SK-MEL-5 (cell line): ENCODE data around the gene CAPZA2. TPM values are rescaled to one million over a fixed set of nuclear protein-coding genes. Genes with fewer than 3 reads are reported as not detected.

Experiments used
- DNase-seq: peaks from one replicate; pipeline ENCODE4 v3.0.0-alpha.2; 2016; ENCODE audit warnings: low read depth, low spot score
- in situ Hi-C: cut with HindIII; loops from 2 replicates; pipeline ENCODE4 v1.10.0; 2016; ENCODE audit warnings: low sequenced_read_pairs, high pct_unique_total_duplicates, low pct_unique_long_range_greater_than_20kb
- total RNA-seq: library from RNA; depleted of rRNA; stranded (reverse); fragments of >200 nt; shearing (Covaris generic); gene quantifications from 2 replicates; pipeline ENCODE4 v1.2.3, GENCODE V29; 2014

The CAPZA2 gene
- total RNA-seq, 1 experiment from 2014 or later: 252 TPM

DNA sequence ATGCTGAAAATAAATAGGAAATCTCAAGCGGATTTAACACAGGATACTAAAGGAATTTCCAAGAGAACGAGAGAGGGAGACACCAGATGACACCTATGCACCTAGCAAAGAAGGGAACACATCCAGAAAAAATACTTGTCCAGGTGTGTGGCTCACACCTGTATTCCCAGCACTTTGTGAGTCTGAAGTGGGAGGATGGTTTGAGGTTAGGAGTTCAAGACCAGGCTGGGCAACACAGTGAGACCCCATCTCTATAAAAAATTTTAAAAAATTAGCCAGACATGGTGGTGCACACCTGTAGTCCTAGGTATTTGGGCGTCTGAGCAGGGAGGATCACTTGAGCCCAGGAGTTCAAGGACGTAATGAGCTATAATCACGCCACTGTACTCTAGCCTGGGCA, 11.2 kb upstream of the CAPZA2 start:
- in situ Hi-C loops: no loop called here
- no peak for DNase-seq

DNA sequence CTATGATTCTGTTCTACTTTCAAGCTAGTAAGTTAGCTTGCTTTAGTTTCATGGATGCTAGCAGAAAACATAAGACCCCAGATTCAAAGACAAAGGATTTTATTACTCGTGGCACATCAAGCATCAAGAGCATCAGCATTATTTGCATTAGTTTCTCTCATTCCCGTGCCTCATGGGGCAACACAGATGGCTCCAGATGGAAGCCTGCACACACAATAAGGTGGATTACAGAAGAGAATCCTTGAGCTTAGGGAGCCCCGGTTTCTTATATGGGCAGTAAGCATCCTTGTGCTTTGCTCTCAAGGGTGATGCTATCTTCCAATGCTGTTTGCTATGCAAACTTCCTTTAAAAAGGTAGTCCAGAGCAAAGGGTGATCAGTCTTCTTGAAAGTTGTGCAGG, 10.7 kb upstream of the CAPZA2 start:
- no peak for DNase-seq
- in situ Hi-C loops: no loop called here

DNA sequence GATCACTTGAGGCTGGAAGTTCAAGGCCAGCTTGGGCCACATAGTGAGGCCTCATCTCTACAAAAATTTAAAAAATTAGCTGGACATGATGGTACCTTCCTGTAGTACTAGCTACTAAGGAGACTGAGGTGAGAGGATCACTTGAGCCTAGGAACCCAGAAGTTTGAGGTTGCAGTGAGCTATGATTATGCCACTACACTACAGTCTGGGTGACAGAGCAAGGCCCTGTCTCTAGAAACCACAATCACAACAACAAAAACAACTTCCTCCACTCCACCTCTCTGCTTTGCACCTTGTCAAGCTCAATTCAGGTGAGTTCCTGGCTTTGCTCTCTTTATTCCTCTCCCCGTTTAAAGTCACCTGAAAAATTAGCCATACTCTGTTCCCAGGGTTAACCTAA, 8.3 kb upstream of the CAPZA2 start:
- no peak for DNase-seq
- in situ Hi-C loops: no loop called here

DNA sequence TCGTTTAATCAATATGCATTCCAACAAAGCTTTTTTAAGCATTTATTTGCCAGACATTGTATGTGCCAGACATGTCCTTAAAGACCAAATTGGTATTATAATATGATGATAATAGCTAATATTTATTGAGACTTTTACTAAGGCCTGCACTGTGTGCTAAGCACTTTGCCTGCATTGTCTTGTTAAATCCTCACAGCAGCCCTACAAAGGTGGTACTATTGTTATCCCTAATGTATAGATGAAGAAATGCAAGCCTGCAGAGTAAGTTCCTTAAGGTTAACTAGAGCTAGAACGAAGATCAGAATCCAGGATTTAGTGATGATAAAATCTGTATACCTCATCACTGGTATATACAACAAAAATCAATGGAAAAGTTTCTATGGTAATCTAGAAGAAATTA, 5.3 kb upstream of the CAPZA2 start:
- in situ Hi-C loops: no loop called here

DNA sequence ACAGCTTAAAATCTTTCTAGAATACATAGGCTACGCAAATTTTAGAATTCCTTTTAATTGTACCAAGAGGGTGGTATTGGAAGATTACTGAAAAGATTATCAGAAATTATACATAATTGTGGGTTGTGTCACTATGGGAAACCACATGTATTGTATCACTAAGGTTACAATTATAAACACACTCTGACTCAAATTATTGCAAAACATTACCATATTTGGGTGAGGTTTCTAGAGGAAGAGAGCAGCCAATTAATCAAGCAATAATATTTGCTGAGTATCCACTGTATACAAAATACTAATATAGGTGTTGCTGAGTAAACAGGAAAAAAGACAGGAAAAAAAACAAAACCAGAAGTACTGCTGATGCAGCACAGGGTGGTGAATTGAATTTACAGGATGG, 3.1 kb upstream of the CAPZA2 start:
- in situ Hi-C loops: no loop called here
- no peak for DNase-seq

More for the DNA sequence above, 5.3 kb upstream of the CAPZA2 start:
- DNase-seq: no peak

DNA sequence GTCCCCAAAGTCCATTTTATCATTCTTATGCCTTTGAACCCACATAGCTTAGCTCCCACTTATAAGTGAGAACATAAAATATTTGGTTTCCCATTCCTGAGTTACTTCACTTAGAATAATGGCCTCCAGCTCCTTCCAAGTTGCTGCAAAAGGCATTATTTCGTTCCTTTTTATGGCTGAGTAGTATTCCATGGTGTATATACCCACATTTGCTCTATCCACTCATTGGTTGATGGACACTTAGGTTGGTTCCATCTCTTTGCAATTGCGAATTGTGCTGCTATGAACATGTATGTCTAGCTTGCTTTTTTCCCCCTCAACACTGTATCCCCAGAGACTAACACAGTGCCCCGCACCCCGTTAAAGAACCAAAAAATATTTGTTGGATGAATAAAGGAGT, 670 bp upstream of the CAPZA2 start:
- DNase-seq: no peak
- in situ Hi-C loops: loop anchor here (5.0 kb wide), 1 partner anchor 36 kb away; no protein-coding TSS in a partner anchor

DNA sequence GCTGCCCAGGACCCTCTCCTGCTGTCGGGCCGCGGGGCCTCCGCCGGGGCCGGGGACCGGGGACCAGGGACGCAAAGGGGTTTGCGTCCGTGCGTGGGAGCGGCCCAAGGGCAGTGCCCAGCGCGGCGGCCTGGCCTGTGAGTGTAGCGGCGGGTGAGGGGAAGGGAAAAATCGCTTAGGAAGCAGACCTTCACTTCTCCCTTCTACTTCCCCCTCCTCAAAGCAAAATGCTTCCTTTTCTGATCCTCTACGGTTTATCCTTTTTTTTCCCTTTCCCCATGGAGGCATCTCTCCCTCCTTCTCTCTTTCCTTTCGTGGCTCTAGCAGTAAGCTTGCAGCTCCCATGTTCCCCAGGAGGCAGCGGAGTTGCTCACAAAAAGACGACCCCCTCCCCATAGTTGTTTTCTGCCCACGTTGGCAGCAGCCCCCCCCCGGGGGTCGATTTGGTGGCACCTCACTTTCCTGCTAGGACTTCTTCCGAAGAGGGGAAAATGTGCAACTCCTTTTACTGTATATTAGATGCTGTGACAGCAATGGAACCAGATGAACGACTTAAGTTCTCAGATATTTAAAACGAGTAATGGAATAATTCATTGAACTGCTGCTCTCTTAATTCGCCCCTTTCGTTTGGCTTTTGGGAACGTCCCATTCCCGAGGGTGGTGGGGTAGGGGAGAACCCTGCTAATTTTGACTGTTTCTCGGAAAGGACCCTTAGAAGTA, 724 bp downstream of the CAPZA2 start:
- DNase-seq: peak; percentile 42
- in situ Hi-C loops: loop anchor here (5.0 kb wide), 1 partner anchor 34 kb away; no protein-coding TSS in a partner anchor

DNA sequence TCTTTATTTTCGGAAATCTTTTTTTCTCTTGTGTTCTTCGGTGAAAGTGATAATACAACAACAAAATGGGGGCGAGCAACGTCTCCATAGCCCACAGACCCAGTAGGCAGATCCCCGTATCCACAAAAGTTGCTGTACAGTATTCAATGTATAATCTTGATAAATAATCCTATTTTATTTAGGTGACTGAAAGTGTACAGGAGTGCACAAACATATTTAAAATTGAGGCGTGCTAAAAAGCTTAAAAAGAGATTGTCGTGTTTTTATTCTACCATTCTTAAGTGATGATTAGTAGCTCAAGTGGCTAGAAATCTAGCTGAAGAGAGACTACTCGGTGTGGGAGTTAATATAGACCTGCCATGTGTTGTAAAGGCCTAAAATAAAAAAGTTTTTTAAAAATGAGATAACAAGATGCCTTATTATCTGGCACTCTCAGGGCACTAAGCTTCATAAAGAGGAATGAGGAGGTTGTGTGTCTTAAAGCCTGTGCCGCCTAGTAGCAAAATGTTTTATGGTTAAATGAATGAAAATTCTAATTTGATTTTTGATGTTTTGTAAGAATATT, 1.6 kb downstream of the CAPZA2 start:
- in situ Hi-C loops: loop anchor here (5.0 kb wide), 1 partner anchor 33 kb away; no protein-coding TSS in a partner anchor

DNA sequence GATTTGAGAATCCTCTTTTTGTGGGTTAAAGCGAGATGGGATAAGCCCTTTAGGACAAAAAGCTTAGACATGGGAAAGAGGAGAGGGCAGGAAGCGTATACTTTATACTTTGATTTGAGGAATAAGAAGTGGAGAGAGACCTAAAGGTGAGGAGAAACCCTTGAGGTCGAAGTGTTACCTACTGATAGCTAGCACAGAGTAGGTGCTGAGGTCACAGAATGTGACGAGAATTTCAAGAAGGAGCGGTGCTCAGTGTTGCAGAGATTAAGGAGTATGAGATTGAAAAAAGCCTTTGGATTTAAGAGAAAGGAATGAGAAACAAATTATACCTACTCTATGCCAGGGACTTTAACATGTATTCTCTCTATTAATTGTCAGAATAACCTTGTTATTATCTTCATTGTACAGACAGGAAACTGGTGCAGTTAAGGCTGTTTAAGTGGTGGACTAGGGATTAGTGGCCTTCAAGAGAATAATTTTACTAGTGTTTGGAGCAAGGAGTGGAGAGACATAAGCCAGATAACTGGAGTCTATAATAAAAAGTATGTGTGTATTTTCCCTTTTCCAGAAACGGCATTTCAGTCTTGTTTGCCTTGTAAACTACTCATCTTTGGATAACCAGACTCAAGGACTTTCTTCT, 8.8 kb downstream of the CAPZA2 start:
- in situ Hi-C loops: no loop called here
- DNase-seq: no peak

More for the DNA sequence above, 1.6 kb downstream of the CAPZA2 start:
- no peak for DNase-seq

DNA sequence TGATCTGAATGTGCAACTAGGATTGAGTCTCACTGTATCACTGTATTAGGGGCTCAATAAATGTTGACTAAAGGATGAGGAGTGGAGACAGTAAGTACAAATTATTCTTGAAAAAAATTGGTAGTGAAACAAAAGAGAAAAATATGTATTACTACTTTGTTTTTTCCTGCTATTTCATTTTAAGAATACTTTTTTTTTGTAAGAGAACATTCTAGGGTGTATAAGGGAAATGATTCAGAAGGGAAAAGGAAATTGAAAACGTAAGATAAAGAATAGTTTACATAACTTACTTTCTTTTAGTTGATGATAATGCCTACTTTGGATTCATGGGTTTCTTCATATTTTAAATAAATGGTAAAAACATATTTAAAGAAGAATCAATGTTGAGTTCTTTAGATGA, 9.6 kb downstream of the CAPZA2 start:
- DNase-seq: no peak
- in situ Hi-C loops: no loop called here

DNA sequence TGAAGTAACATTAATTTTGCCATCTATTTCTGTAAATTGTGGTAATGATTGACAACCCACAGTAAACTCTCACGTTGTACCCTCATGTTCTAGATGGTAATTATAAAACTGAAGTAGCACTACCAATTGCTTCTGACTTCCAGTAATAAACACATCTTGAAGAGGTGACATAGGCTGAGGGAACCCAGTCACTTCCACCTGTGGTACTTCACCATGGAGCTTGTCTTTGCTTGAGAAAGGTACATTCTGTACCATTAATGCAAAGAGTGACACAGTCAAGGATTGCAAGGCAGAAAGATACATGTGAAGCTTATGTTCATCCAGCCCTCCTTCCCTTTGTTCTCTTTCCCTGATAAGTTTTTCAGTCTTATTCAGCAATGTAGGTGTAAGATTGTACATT, 11.2 kb downstream of the CAPZA2 start:
- DNase-seq: no peak
- in situ Hi-C loops: no loop called here

DNA sequence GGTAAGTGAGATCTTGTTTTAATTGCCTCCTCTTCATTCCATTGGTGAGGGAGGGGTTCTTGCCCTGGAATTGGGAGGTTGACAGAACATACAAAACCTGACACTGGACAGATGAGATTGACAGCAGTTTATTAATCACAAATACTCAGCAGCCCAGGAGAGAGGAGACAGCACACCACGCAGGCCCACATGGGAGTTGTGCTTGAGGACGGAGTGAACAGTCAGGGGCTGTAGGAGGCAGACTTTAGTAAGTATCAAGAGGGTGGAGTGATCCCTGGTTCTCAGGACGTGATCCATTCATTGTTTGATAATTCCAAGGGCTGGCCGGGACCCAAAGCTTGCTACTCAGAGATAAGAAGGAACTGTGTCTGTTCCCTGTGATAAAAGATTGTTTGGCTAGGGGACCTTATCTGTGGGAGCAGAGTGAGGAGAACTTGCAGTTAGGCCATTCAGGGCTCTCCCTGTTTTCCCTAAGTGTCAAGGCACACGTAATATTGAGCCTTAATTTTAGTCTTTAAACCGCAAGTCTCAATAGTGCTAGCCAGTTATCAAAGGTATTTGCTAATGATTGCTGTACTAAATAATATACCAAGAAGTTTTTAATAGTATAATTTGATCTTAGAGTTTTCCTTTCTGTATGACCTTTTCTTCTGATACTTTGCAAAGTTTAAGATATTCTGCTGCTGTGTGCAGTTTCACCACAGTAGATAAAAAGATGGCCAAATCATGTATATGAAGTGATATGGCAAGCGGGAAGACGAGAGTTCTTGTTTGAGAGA, 14.5 kb downstream of the CAPZA2 start:
- DNase-seq: no peak
- in situ Hi-C loops: no loop called here

DNA sequence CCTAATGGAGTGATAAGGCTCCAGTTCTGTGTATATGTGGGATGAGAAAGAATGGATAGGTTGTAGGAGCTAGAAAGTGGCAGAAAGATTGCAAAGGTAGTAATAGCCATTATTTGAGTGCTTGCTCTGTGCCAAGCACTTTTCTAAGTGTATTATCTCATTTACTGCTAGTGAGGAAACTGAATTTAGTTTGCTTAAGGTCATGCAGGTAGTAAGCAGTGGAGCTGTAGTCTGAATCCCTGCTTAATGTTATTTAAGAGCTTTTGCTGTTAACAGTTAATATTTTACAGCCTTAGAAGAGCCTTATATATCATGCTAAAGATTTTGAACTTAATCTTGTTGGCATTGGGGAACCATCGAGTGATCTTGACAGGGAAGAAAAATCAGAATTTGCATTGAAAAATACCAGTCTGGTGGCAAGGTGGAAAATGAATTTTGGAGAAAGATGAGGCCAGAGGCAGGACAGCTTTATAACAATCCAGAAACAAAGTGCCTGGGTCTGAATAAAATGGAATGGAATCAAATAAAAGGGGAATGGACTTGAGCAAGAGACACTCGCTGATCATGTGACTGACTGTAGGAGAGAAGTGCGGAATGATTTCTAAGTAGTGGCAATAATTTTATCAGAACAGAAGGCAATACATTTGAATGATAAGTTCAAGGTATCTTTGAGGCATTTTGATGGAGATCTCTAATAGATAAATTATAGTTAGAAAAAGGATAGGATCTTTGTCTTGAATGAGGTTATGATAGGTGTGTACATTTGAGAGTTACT, 15.2 kb downstream of the CAPZA2 start:
- no peak for DNase-seq
- in situ Hi-C loops: no loop called here

DNA sequence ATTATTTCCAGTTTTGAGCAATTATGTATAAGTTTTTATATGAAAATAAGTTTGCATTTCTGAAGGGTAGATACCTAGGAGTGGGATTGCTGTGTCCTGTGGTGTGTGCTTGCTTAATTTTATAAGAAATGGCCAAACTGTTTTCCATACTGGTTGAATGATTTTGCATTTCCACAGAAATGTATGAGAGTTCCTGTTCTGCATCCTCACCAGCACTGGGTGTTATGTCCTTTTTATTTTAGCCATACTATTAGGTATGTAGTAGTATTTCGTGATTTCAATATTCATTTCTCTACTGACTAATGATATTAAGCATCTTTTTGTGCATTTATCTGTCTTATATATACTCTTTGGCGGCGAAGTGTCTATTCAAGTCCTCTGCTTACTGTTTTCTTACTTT, 22.3 kb downstream of the CAPZA2 start:
- DNase-seq: no peak
- in situ Hi-C loops: no loop called here

DNA sequence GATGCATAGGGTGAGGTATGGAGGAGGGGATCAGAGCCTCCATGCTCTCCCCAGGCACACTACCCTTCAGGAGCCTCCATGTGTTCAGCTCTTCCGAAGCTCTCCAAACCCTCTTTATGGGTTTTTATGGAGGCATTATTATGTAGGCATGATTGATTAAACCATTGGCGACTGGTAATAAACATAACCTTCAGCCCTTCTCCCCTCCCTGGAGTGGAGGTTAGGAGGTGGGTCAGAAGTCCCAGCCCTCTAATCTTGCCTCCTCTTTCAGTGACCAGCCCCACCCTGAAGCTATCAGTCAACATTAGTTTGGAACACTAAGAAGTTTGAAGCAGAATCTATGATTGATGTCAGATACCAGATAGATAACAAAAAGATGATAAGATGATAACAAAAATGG, 23.3 kb downstream of the CAPZA2 start:
- DNase-seq: no peak
- in situ Hi-C loops: no loop called here

DNA sequence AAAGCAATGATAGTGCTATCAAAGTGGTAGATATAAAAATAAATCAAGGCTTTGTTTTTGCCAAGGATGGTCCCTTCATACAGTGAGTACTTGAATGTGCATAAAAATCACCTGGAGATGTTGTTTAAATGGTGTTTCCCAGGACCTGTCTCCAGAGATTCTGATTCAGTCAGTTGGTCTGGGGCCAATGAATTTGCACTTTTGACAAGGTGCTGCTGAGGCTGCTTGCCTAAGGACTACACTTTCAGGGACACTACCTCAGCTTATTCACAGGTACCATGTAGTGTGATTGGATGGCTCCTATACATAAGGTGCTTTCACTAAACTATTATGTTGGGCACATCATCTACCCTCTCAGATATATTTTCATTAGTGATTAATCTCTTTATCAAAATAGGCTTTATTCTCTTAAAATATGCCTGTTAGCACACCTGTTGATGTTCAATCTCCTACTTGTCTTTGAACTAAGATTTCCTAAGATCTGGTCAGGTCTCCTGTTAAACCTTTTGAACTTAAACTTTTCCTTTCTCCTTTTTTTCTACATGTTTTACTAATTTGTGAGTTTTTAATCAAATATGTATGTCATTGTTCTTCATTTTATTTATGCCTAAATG, 24.3 kb downstream of the CAPZA2 start:
- DNase-seq: no peak
- in situ Hi-C loops: no loop called here

DNA sequence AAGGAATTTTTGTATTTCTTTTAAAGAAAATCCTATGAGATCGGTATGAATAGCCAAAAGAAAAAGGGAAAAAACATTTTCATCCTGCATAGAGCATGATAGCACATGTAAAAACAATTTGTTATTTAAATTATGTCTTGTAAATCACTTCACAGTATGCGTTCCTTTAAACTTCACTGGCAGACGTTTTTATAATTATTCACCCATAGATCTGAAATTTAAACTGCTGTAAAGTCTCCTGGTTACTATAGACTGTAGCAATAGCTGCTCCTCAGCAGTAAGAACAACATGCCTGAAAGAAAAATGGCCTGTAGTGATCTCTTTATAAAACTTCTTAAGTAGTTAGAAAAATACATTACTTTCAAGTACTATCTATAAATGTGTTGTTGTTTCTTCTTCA, 26.5 kb downstream of the CAPZA2 start:
- no peak for DNase-seq

More for the DNA sequence above, 26.5 kb downstream of the CAPZA2 start:
- in situ Hi-C loops: no loop called here
